Embryonic facial prominence (tissue), 1 donor: Measurements from ENCODE around the gene FMOD.

ENCODE experiments used
- DNase-seq: peaks from one replicate; pipeline ENCODE4 v3.0.0-alpha.2; 2016; ENCODE audit errors: extremely low spot score

FMOD gene

GRCh38 chr1:203361945-203362719, 11.2 kb upstream of the FMOD start:
- DNase-seq: no peak

- no peak for DNase-seq
Observed at GRCh38 chr1:203360547-203361185, 9.7 kb upstream of the FMOD start.

GRCh38 chr1:203359010-203359571, 8.2 kb upstream of the FMOD start:
- no peak for DNase-seq

- DNase-seq: no peak
Observed at GRCh38 chr1:203354246-203354645, 3.3 kb upstream of the FMOD start.

- no peak for DNase-seq
Observed at GRCh38 chr1:203353486-203353885, 2.6 kb upstream of the FMOD start.

GRCh38 chr1:203349773-203350524, 973 bp downstream of the FMOD start:
- no peak for DNase-seq

- DNase-seq: no peak
Observed at GRCh38 chr1:203349166-203349565, 1.8 kb downstream of the FMOD start.

- DNase-seq: no peak
Observed at GRCh38 chr1:203346769-203347102, 4.2 kb downstream of the FMOD start.

- no peak for DNase-seq
Observed at GRCh38 chr1:203346060-203346768, 4.7 kb downstream of the FMOD start.

- DNase-seq: no peak
Observed at GRCh38 chr1:203343956-203344754, 6.8 kb downstream of the FMOD start.

- DNase-seq: no peak
Observed at GRCh38 chr1:203342192-203342940, 8.6 kb downstream of the FMOD start.

GRCh38 chr1:203340112-203340790, 10.7 kb downstream of the FMOD start:
- peak; percentile 90 for DNase-seq

- DNase-seq: no peak
Observed at GRCh38 chr1:203338335-203339036, 12.4 kb downstream of the FMOD start.

- DNase-seq: no peak
Observed at GRCh38 chr1:203336097-203336496, 14.8 kb downstream of the FMOD start.

- no peak for DNase-seq
Observed at GRCh38 chr1:203335503-203335902, 15.4 kb downstream of the FMOD start.

GRCh38 chr1:203331224-203331623, 19.7 kb downstream of the FMOD start:
- DNase-seq: no peak

- DNase-seq: no peak
Observed at GRCh38 chr1:203328714-203329122, 22.2 kb downstream of the FMOD start.

GRCh38 chr1:203327684-203328457, 23.1 kb downstream of the FMOD start:
- DNase-seq: no peak
